ENCODE results near the gene PNMA6E. TPM values are rescaled to one million over a fixed set of nuclear protein-coding genes. Genes with fewer than 3 reads are reported as not detected.

The PNMA6E gene
- total and polyA plus RNA-seq, 11 donors = not detected

DNA sequence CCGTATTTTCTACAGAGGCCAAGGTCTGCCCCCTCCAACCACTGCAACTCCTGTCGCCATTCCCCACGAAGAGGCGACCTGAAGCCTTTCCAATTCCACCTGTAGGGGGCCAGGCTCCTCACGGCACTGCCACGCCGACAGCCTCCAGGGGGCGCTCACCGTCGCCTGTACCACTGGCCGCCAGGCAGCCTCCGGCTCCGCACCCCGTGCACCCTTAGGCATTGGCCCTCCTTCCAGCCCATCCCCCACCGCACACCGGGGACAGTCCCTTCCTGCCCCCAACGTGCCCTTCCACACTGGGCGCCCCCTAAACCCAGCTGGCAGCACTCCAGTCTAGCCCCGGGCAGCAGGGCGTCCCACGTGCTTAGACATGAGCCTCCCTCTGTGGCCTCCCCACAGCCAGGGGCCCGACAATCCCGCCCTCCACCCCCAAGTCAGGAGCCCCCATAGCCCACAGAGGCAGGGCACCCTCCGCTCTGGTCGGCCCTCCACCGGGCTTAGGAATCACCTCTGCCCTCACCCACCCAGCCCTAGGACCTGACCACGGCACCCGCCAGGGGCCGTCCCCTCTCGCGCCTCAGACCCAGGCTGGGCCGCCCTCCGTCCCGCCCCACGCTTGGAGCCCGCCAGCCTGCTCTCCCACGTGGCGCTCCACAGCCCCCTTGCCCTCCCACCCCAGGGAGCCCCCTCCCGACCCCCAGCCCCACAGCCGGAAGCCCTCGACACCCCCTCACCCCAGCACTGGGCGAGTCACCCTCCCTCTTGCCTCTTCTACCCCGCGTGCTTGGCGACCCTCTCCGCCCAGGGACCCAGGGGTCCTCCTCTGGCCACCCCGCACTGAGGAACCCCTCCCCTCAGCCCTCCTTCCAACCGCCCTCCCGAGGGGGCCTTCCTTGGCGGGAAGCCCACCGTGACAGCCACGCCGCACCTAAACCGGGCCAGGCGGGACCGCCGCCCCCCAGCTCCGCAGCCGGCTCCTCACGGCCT lies 711 bp downstream of the PNMA6E start:
- H3K36me3 ChIP-seq = no peaks in the 10 kb centered on the region
- ATAC-seq (peak in 2 of 4 donors; percentile 40 to 63), DNase-seq (peak in 1 of 5 donors; percentile 18)
- no peaks in the 10 kb centered on the region for H3K9me3 ChIP-seq
- no peak overlapping the region for H3K4me3 ChIP-seq
- no peak overlapping the region for H3K27ac ChIP-seq
- WGBS, 4 donors = 73 to 80% (median 78%) methylated on average over 59 to 60 of the region's 60 CpGs
- H3K27me3 ChIP-seq = peaks cover 0 to 13% (median 0%) of the 10 kb centered on the region in 9 donors
- intact Hi-C loops (cut with DNase I) = no loop called here
- no peaks in the 10 kb centered on the region for H3K4me1 ChIP-seq
- no peak for TF ChIP-seq POLR2A (IDR thresholded peaks at IDR 0.05)
- TF ChIP-seq, protein P1, sequence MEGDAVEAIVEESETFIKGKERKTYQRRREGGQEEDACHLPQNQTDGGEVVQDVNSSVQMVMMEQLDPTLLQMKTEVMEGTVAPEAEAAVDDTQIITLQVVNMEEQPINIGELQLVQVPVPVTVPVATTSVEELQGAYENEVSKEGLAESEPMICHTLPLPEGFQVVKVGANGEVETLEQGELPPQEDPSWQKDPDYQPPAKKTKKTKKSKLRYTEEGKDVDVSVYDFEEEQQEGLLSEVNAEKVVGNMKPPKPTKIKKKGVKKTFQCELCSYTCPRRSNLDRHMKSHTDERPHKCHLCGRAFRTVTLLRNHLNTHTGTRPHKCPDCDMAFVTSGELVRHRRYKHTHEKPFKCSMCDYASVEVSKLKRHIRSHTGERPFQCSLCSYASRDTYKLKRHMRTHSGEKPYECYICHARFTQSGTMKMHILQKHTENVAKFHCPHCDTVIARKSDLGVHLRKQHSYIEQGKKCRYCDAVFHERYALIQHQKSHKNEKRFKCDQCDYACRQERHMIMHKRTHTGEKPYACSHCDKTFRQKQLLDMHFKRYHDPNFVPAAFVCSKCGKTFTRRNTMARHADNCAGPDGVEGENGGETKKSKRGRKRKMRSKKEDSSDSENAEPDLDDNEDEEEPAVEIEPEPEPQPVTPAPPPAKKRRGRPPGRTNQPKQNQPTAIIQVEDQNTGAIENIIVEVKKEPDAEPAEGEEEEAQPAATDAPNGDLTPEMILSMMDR (IDR thresholded peaks at IDR 0.05) = peak; percentile 29 to 65 (median 44)

DNA sequence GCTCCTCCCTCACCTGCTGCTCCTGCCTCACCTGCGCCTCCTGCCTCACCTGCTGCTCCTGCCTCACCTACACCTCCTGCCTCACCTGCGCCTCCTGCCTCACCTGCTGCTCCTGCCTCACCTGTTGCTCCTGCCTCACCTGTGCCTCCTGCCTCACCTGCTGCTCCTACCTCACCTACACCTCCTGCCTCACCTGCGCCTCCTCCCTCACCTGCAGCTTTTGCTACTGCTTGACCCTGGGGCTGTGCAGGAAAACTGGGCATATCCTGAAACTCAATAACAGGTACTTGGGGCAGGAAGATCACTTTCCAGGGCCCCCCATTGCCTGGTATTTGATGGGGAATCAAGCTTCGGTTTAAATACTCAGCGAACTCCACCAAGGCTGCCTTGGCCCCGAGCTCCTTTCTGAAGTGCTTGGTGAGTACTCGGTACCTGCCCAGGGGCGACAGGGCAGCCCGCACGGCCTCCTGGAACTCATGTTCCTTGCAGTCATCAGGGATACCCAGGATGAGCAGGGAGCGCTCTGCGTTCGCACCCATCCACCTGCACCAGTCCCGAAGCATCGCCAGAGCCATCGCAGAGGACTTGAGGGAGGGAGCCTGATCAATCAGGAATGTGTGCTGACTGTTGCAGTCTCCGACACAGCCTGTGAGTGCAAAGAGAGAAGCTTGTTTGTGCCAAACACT lies 2.7 kb downstream of the PNMA6E start:
- 79 to 88% (median 84%) methylated on average over 17 of the region's 17 CpGs for WGBS, 4 donors
- Histone ChIP-seq H3K9me3 (no peaks in the 10 kb centered on the region), H3K36me3 (no peaks in the 10 kb centered on the region), H3K4me1 (no peaks in the 10 kb centered on the region), H3K27me3 (peaks cover 0 to 13% (median 0%) of the 10 kb centered on the region in 9 donors), H3K27ac (no peak overlapping the region), H3K4me3 (no peak overlapping the region)
- intact Hi-C loops (cut with DNase I) = no loop called here
- no peak for DNase-seq
- ATAC-seq = no peak
- TF ChIP-seq, protein P1 (IDR thresholded peaks at IDR 0.05) = no peak
- no peak for TF ChIP-seq POLR2A (IDR thresholded peaks at IDR 0.05)

DNA sequence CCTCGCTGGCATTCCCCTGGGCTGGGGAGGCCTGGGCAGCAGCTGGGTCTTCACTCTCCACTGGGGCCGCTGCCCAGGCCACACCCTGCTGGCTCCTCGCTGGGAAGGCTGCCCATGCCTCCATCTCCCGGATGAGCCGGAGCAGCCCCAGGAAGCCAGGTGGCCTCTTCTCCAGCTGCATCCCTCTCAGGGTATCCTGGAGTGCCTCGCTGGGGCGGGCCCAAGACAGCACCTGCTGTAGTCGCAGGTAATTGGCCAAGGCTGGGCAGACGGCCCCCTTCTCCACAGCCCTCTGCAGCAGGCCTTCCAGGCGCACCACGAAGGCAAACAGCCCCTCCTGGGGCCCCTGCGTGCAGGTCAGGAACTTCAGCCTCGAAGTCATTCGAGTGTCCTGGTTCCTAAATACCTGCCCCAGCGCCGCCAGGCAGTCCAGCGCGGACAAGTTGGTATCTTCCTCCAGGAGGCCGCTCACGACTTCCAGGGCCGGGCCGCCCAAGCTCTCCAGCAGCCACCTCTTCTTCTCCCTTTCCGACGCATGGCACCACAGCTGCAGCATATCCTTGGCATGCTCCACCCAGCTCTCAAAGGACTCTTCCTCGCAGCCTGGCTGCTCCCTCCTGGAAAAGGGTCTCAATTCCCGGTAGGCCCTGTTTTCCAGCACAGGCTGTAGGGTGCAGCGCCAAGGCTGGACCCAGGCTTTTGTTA lies 3.7 kb downstream of the PNMA6E start:
- Histone ChIP-seq H3K36me3 (no peaks in the 10 kb centered on the region), H3K27ac (no peak overlapping the region), H3K27me3 (peaks cover 0 to 13% (median 0%) of the 10 kb centered on the region in 9 donors), H3K4me3 (no peak overlapping the region), H3K4me1 (no peaks in the 10 kb centered on the region), H3K9me3 (no peaks in the 10 kb centered on the region)
- TF ChIP-seq, protein P1 (IDR thresholded peaks at IDR 0.05) = no peak
- TF ChIP-seq POLR2A (IDR thresholded peaks at IDR 0.05) = no peak
- no peak for ATAC-seq
- WGBS, 4 donors = 84 to 88% (median 88%) methylated on average over 19 to 27 of the region's 27 CpGs
- intact Hi-C loops (cut with DNase I) = no loop called here
- DNase-seq = no peak
